ENCODE data around the gene SFXN5. TPM values are rescaled to one million over a fixed set of nuclear protein-coding genes. Genes with fewer than 3 reads are reported as not detected.

The SFXN5 gene
- total RNA-seq, 1 experiment from 2014 or later, result 11.3 TPM

GRCh38 chr2:73053316-73054114, 18.0 kb downstream of the SFXN5 start:
- H3K36me3 Mint-ChIP-seq (ENCODE audit: insufficient read depth, unreplicated experiment), result no peaks in the 10 kb centered on the region
- H3K27ac Mint-ChIP-seq (ENCODE audit: unreplicated experiment), result no peak overlapping the region
- no peak for TF ChIP-seq CTCF (IDR thresholded peaks at IDR 0.05; ENCODE audit: unreplicated experiment)
- CTCF ChIA-PET, result no interaction called here
- DNase-seq, result no peak
- H3K27me3 Mint-ChIP-seq (ENCODE audit: unreplicated experiment), result no peaks in the 10 kb centered on the region
- no peak overlapping the region for H3K4me3 Mint-ChIP-seq (ENCODE audit: low read depth, unreplicated experiment)
- BruUV-seq (replicated peaks), result no TSS peak
- H3K9me3 Mint-ChIP-seq (ENCODE audit: low read depth, unreplicated experiment), result no peaks in the 10 kb centered on the region
- intact Hi-C loops (cut with micrococcal nuclease; ENCODE audit: unreplicated experiment), result no loop called here
- H3K4me1 Mint-ChIP-seq (ENCODE audit: low read depth, unreplicated experiment), result no peaks in the 10 kb centered on the region

- TF ChIP-seq CTCF (IDR thresholded peaks at IDR 0.05; ENCODE audit: unreplicated experiment), result no peak
- DNase-seq, result no peak
- Mint-ChIP-seq H3K36me3 (ENCODE audit: insufficient read depth, unreplicated experiment) (no peaks in the 10 kb centered on the region), H3K27ac (ENCODE audit: unreplicated experiment) (no peak overlapping the region), H3K27me3 (ENCODE audit: unreplicated experiment) (no peaks in the 10 kb centered on the region), H3K9me3 (ENCODE audit: low read depth, unreplicated experiment) (no peaks in the 10 kb centered on the region), H3K4me3 (ENCODE audit: low read depth, unreplicated experiment) (no peak overlapping the region), H3K4me1 (ENCODE audit: low read depth, unreplicated experiment) (no peaks in the 10 kb centered on the region)
- CTCF ChIA-PET, result no interaction called here
- BruUV-seq (replicated peaks), result no TSS peak
- intact Hi-C loops (cut with micrococcal nuclease; ENCODE audit: unreplicated experiment), result no loop called here
Observed at GRCh38 chr2:73050121-73050545, 21.4 kb downstream of the SFXN5 start.

GRCh38 chr2:73043929-73044832, 27.3 kb downstream of the SFXN5 start:
- TF ChIP-seq CTCF (IDR thresholded peaks at IDR 0.05; ENCODE audit: unreplicated experiment), result no peak
- Mint-ChIP-seq H3K36me3 (ENCODE audit: insufficient read depth, unreplicated experiment) (no peaks in the 10 kb centered on the region), H3K4me1 (ENCODE audit: low read depth, unreplicated experiment) (no peaks in the 10 kb centered on the region), H3K9me3 (ENCODE audit: low read depth, unreplicated experiment) (no peaks in the 10 kb centered on the region), H3K27ac (ENCODE audit: unreplicated experiment) (no peak overlapping the region), H3K27me3 (ENCODE audit: unreplicated experiment) (no peaks in the 10 kb centered on the region), H3K4me3 (ENCODE audit: low read depth, unreplicated experiment) (no peak overlapping the region)
- DNase-seq, result no peak
- CTCF ChIA-PET, result no interaction called here
- intact Hi-C loops (cut with micrococcal nuclease; ENCODE audit: unreplicated experiment), result no loop called here
- BruUV-seq (replicated peaks), result no TSS peak

- Mint-ChIP-seq H3K4me3 (ENCODE audit: low read depth, unreplicated experiment) (no peak overlapping the region), H3K27ac (ENCODE audit: unreplicated experiment) (no peak overlapping the region), H3K4me1 (ENCODE audit: low read depth, unreplicated experiment) (no peaks in the 10 kb centered on the region), H3K36me3 (ENCODE audit: insufficient read depth, unreplicated experiment) (no peaks in the 10 kb centered on the region), H3K27me3 (ENCODE audit: unreplicated experiment) (no peaks in the 10 kb centered on the region), H3K9me3 (ENCODE audit: low read depth, unreplicated experiment) (no peaks in the 10 kb centered on the region)
- intact Hi-C loops (cut with micrococcal nuclease; ENCODE audit: unreplicated experiment), result no loop called here
- BruUV-seq (replicated peaks), result no TSS peak
- TF ChIP-seq CTCF (IDR thresholded peaks at IDR 0.05; ENCODE audit: unreplicated experiment), result no peak
- CTCF ChIA-PET, result no interaction called here
- no peak for DNase-seq
Observed at GRCh38 chr2:73043276-73043675, 28.2 kb downstream of the SFXN5 start.
